ENCODE measurements around the gene SGIP1.

DNA sequence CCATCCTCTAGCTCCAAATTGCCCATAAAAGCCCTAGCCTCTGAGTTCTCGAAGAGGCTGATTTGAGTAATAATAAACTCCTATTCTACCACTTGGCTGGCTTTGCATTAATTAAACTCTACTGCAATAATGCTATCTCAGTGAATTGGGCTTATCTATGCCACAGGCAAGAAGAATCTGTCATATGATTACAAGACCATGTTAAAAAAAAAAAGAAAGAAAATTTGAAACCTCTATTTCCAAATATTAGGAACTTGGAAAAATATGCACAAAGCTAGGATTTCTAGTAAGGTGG lies 27.6 kb upstream of the SGIP1 start:
- TF ChIP-seq POLR2A (IDR thresholded peaks at IDR 0.05; ENCODE audit: low read depth, low read length) (no peak), POLR2AphosphoS5 (IDR thresholded peaks at IDR 0.05; ENCODE audit: low read depth, low read length) (no peak), TAF1 (IDR thresholded peaks at IDR 0.05; ENCODE audit: low read depth, low read length) (no peak), PAX5 (IDR thresholded peaks at IDR 0.05; ENCODE audit: insufficient read depth, low read length, severe bottlenecking) (no peak), SPI1 (IDR thresholded peaks at IDR 0.05; ENCODE audit: low read depth, low read length) (no peak)
